AG04449 (cell line): Measurements from ENCODE around the gene GSG1L.
"Not testable (repeated sequence)": the region's sequence is repeated elsewhere in the genome, so short reads cannot be mapped to it uniquely, and the experiment has no call there.

Experiments used
- CTCF ChIA-PET: fragments of 350-600 bp; formaldehyde crosslinking; extraction: SDS; loops from one replicate; lab custom pipeline; 2021; ENCODE audit warnings: antibody characterized with exemption; lab: Yijun Ruan, JAX
- POLR2A ChIA-PET: fragments of 400-600, 350-600 bp; formaldehyde crosslinking; extraction: SDS; loops from one replicate; lab custom pipeline; 2020; ENCODE audit warnings: antibody characterized with exemption, inconsistent platforms; lab: Yijun Ruan, JAX
- DNase-seq: peaks from one replicate; pipeline ENCODE4 v3.0.0-alpha.2; 2010; ENCODE audit warnings: low read depth, low spot score
- H3K4me3 ChIP-seq: 2 replicates; pipeline ENCODE4 v1.5.1; 2011; ENCODE audit warnings: low read depth, mild to moderate bottlenecking, control low read depth, low read length
- TF ChIP-seq, protein P1 (sequence below): IDR thresholded peaks from one replicate; pipeline ENCODE4 v1.5.1; 2011; ENCODE audit warnings: mild to moderate bottlenecking, moderate library complexity, low read length, control low read depth, inconsistent platforms; ENCODE audit not compliant: insufficient read depth; ENCODE audit errors: missing control alignments

Gene GSG1L

DNA sequence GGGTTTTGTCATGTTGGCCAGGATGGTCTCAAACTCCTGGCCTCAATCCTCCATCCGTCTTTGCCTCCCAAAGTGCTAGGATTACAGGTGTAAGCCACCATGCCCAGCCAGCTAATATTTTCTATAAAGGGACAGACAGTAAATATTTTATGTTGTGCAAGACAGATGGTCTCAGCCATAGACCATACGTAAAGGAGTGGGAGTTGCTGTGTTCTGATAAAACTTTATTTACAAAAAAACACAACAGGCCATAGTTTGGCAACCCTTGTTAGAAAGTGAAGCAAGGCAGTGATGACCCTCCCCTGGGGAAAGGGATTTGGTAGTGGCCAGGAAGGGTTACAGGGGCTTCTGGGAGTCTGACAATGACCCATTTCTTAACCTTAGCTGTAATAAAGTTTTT, 119.7 kb downstream of the GSG1L start:
- TF ChIP-seq, protein P1, sequence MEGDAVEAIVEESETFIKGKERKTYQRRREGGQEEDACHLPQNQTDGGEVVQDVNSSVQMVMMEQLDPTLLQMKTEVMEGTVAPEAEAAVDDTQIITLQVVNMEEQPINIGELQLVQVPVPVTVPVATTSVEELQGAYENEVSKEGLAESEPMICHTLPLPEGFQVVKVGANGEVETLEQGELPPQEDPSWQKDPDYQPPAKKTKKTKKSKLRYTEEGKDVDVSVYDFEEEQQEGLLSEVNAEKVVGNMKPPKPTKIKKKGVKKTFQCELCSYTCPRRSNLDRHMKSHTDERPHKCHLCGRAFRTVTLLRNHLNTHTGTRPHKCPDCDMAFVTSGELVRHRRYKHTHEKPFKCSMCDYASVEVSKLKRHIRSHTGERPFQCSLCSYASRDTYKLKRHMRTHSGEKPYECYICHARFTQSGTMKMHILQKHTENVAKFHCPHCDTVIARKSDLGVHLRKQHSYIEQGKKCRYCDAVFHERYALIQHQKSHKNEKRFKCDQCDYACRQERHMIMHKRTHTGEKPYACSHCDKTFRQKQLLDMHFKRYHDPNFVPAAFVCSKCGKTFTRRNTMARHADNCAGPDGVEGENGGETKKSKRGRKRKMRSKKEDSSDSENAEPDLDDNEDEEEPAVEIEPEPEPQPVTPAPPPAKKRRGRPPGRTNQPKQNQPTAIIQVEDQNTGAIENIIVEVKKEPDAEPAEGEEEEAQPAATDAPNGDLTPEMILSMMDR = no peak
- ChIA-PET POLR2A (no interaction called here), CTCF (no interaction called here)
- DNase-seq = no peak
- H3K4me3 ChIP-seq = no peak overlapping the region

DNA sequence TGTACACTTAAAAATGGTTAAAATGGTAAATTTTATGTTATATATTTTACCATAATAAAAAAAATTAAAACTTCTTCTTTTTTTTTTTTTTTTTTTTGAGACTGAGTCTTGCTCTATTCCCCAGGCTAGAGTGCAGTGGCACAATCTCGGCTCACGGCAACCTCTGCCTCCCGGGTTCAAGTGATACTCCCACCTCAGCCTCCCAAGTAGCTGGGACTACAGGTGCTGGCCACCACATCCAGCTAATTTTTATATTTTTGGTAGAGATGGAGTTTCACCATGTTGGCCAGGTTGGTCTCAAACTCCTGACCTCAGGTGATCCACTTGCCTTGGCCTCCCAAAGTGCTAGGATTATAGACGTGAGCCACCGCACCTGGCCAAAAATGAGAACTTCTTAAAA, 121.4 kb downstream of the GSG1L start:
- CTCF ChIA-PET, POLR2A ChIA-PET, H3K4me3 ChIP-seq, DNase-seq: not testable (repeated sequence)

DNA sequence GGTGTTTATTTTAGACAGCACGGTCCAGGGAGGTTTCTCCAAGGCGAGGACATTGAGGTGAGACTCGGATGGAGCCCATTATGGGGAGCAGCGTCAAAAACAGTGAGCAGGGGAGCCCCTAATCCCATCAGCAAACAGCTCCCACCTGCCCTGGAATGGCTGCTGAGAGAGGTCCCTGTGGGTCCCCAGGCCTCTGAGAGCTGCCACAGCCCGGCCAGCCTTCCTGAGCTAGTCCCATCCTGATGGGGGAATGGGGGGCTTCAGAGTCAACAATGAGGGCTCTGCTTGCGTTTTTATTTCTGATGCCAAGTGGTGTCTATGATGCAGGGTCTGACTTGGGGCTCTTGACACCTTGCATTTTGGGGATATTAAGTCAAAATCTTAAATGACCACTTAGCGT, 128.4 kb downstream of the GSG1L start:
- no peak for DNase-seq
- POLR2A ChIA-PET = no interaction called here
- CTCF ChIA-PET = no interaction called here
- H3K4me3 ChIP-seq = no peak overlapping the region
- TF ChIP-seq, protein P1 = no peak

DNA sequence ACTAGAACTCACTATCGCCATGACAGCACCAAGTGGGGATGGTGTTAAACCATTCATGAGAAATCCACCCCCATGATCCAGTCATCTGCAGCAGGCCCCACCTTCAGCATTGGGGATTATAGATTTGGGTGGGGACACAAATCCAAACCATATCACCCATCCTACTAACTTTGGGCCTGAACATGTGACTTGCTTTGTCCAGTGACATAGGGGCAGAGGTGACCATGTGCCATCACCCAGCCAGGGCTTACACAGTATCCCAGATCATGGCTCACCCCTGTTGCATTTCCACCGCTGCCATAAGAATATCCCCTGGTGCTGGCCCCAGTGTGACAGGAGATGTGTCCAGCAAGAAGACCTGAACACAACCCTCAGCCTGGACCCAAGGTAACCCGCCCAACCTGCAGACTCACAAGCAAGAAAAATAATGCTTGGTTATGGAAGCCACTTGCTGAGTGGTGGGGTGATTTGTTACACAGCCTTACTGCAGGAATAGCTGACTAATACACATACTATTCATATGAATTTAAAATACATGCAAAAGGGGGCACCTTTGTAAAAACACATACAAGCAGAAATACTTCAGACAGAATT, 130.9 kb downstream of the GSG1L start:
- DNase-seq = no peak
- no peak overlapping the region for H3K4me3 ChIP-seq
- POLR2A ChIA-PET = no interaction called here
- CTCF ChIA-PET = no interaction called here
- TF ChIP-seq, protein P1 = no peak

DNA sequence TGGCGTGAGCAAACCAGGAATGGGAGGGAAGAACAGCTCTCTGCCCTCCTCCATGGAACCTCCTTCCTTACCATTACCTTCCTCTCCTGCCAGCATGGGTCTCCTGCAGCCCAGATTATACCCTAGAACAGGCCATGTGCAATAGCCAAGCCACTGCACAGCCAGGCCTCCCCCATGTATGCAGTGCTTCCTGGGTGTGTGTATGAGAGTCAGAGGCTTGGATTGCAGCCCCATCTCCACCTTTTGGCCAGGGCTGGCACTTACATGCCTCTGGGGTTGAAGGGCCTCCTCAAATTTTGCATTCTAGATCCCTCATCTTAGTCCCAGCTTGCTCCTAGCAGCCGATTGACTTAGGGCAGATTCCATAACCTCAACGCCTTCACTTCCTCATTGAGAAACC, 133.7 kb downstream of the GSG1L start:
- DNase-seq = no peak
- H3K4me3 ChIP-seq = no peak overlapping the region
- TF ChIP-seq, protein P1 = no peak
- ChIA-PET CTCF (interaction anchor here (0.6 kb wide), 1 partner anchor 290 kb away, joined by 3 read pairs; no protein-coding TSS in a partner anchor), POLR2A (no interaction called here)

DNA sequence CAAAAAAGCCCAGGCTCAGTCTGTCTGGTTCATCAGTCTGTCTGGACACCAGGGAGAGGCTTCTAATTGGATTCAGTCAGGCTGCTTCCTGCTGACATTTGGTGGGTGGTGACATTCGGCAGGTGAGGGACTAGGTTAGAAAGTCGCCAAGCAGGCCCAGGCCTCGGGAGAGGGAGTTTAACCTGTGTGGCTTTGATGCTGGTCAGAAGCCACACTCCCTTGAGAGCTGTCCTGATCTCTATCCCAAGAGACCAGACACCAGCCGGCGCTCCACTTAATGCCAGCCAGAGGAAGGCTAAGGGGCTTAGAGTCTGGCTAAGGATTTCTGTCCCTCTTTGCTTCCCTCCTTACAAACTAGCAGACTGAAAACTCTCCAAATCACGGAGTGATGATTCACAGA, 135.0 kb downstream of the GSG1L start:
- ChIA-PET POLR2A (no interaction called here), CTCF (no interaction called here)
- no peak overlapping the region for H3K4me3 ChIP-seq
- DNase-seq = no peak
- TF ChIP-seq, protein P1 = no peak

DNA sequence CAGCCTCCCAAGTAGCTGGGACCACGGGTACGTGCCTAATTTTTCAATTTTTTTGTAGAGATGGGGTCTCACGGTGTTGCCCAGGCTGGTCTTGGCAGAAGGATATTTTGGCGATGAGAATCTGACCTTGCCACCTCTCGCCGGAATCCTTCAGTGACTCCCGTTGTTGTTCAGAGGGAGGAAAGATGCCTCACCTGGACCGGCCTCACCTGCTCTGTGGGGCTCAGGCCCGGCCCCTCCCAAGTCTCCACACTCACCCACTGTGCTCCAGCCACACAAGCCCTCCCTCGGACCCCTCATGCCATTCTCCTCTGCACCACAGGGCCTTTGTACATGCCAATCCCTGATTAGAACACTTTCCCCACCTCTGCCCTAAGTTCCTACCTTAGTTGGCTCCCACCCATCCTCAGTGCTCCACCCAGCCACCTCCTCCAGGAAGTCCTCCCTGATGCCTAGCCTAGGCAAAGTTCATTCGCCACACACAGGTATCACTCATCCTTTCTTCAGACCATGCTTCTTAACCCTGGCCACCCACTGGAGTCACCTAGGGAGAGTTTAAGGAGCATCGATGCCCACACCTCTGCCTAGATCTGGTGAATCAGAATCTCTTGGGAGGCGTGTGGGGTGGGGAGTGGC, 136.1 kb downstream of the GSG1L start:
- CTCF ChIA-PET = no interaction called here
- POLR2A ChIA-PET = no interaction called here

More for the DNA sequence above, 136.1 kb downstream of the GSG1L start:
- H3K4me3 ChIP-seq = no peak overlapping the region
- DNase-seq = no peak
- TF ChIP-seq, protein P1 = no peak
